ENCODE measurements around the gene FHL3. TPM values are rescaled to one million over a fixed set of nuclear protein-coding genes. Genes with fewer than 3 reads are reported as not detected.
A peak's percentile ranks its signal among the peaks of the same experiment; 100 is the strongest.

Gene FHL3
- total and polyA plus RNA-seq, 2 of the 8 experiments (the other 6 are each of a cell fraction or from before 2014, with no cell fraction given) = 14.3 to 35.6 TPM

DNA sequence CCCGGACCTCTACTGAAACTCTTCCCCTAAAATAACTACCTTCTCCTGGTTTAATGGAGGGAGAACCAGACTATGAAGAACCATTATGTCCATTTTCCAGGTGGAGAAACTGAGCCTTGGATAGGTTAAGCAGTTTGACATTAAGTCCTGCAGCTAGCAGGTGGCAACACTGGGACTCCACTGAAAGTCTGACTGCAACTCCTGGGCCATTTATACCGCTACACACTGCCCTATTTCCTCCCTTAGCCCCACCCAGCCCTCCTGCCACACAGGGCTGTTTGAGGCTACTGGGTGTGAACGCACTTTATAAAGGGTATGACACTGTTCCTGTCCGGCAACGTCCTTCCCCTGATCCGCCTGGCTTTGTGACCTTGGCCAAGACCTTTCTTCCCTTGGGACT, 58.0 kb downstream of the FHL3 start:
- H3K4me3 ChIP-seq (ENCODE audit: extremely low read depth in 1 of 4, insufficient read depth in 2 of 4, low read depth in 3 of 4, low read length in 4 of 4) = peak overlapping the region in 1 of 4 experiments; percentile 71; a peak in 1 of 8 replicates
- POLR2A ChIA-PET (ENCODE audit: partially characterized antibody) = interaction anchor here (0.8 to 2.8 kb wide), 8 partner anchors 9 to 139 kb away, joined by 3 to 12 read pairs (median 3); partner anchors contain the start of genes C1orf122, SF3A3 and YRDC

More for the DNA sequence above, 58.0 kb downstream of the FHL3 start:
- Histone ChIP-seq H4K5ac (ENCODE audit: insufficient read length, low read depth, low read length) (no peak overlapping the region), H3K27ac (ENCODE audit: low read depth, low read length) (no peak overlapping the region), H3K4ac (replicated peaks; ENCODE audit: insufficient read length, low read depth, low read length) (peak overlapping the region; percentile 4), H3K9me3 (ENCODE audit: insufficient read depth in 2 of 2, low read depth in 1 of 2, low read length in 1 of 2) (no peaks in the 10 kb centered on the region), H4K91ac (replicated peaks; ENCODE audit: insufficient read length, low read length) (peak overlapping the region; percentile 84), H2BK15ac (ENCODE audit: low read length) (peak overlapping the region; percentile 24; the same call in 1 of the 2 replicates), H3K4me1 (replicated peaks in 1 of 4; ENCODE audit: control insufficient read depth in 3 of 4, insufficient read depth in 4 of 4, low read length in 3 of 4) (peaks cover 0 to 4% (median 1%) of the 10 kb centered on the region in 4 experiments; a peak in 5 of 7 replicates), H4K8ac (ENCODE audit: extremely low read depth, insufficient read depth, low read length) (peak overlapping the region; percentile 73; the same call in 1 of the 2 replicates), H3K23ac (ENCODE audit: insufficient read length) (no peak overlapping the region), H3K56ac (replicated peaks; ENCODE audit: insufficient read length, low read depth, low read length) (no peak overlapping the region), H3K79me1 (ENCODE audit: low read depth, low read length) (no peaks in the 10 kb centered on the region), H3K27me3 (replicated peaks in 1 of 4; ENCODE audit: control insufficient read depth in 3 of 4, extremely low read depth in 1 of 4, insufficient read depth in 3 of 4, low read length in 3 of 4) (no peaks in the 10 kb centered on the region), H3K18ac (ENCODE audit: extremely low read depth, low read length) (no peak overlapping the region; the same call in 1 of the 2 replicates), H3K9ac (replicated peaks in 1 of 4; ENCODE audit: extremely low read depth in 1 of 4, low read depth in 3 of 4, low read length in 3 of 4) (no peak overlapping the region), H2BK120ac (replicated peaks; ENCODE audit: low read depth, low read length) (peak overlapping the region; percentile 24), H3K36me3 (ENCODE audit: control insufficient read depth in 2 of 4, insufficient read depth in 4 of 4, low read length in 3 of 4) (no peaks in the 10 kb centered on the region), H2AFZ (ENCODE audit: low read length) (peak overlapping the region; percentile 68), H2AK5ac (ENCODE audit: low read depth, low read length) (no peak overlapping the region), H3K4me2 (ENCODE audit: insufficient read depth in 1 of 2, low read depth in 2 of 2, low read length in 2 of 2) (peak overlapping the region; percentile 73 to 78; a peak in 1 of 4 replicates), H3K79me2 (ENCODE audit: control insufficient read depth in 1 of 2, insufficient read depth in 2 of 2, low read length in 2 of 2) (no peaks in the 10 kb centered on the region), H3K23me2 (ENCODE audit: low read depth, low read length) (peaks cover 3% of the 10 kb centered on the region; the same call in 1 of the 2 replicates), H2BK12ac (ENCODE audit: low read depth, low read length) (no peak overlapping the region; the same call in 1 of the 2 replicates), H3K14ac (ENCODE audit: insufficient read length) (no peak overlapping the region), H4K20me1 (replicated peaks in 1 of 2; ENCODE audit: control insufficient read depth in 1 of 2, insufficient read depth in 2 of 2, low read length in 2 of 2) (no peaks in the 10 kb centered on the region), H2BK20ac (ENCODE audit: low read length) (no peak overlapping the region), H2BK5ac (ENCODE audit: low read depth, low read length) (peak overlapping the region; percentile 98; the same call in 1 of the 2 replicates)
- FAIRE-seq (no peak), DNase-seq (ENCODE audit: low read depth in 1 of 2, low spot score in 2 of 2) (no peak)
- TF ChIP-seq SAP30 (IDR thresholded peaks at IDR 0.05; ENCODE audit: insufficient read depth, insufficient replicate concordance, low read length) (no peak), JUND (IDR thresholded peaks at IDR 0.05; ENCODE audit: low read length) (no peak), POLR2A (IDR thresholded peaks at IDR 0.05; ENCODE audit: control extremely low read depth in 1 of 2, low read depth in 2 of 2, low read length in 2 of 2) (no peak), POU5F1 (IDR thresholded peaks at IDR 0.05; ENCODE audit: low read depth, low read length) (no peak), MAX (IDR thresholded peaks at IDR 0.05) (no peak)
- TF ChIP-seq, protein P1, sequence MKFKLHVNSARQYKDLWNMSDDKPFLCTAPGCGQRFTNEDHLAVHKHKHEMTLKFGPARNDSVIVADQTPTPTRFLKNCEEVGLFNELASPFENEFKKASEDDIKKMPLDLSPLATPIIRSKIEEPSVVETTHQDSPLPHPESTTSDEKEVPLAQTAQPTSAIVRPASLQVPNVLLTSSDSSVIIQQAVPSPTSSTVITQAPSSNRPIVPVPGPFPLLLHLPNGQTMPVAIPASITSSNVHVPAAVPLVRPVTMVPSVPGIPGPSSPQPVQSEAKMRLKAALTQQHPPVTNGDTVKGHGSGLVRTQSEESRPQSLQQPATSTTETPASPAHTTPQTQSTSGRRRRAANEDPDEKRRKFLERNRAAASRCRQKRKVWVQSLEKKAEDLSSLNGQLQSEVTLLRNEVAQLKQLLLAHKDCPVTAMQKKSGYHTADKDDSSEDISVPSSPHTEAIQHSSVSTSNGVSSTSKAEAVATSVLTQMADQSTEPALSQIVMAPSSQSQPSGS (IDR thresholded peaks at IDR 0.05; ENCODE audit: low read length) = no peak
- 85% methylated on average over 6 of the region's 6 CpGs; no CpG with 5 or more reads in 1 of the 2 experiments for whole genome bisulfite sequencing, 2 experiments (ENCODE audit: extremely low coverage in 1 of 2, insufficient coverage in 1 of 2, insufficient read length in 1 of 2, insufficient replicate concordance in 2 of 2, low coverage in 1 of 2, low lambda C conversion rate in 2 of 2, missing lambda C conversion rate in 1 of 2)
- CTCF ChIA-PET (ENCODE audit: partially characterized antibody) = interaction anchor here (1.0 to 6.0 kb wide), 4 partner anchors 10 to 88 kb away, joined by 3 to 47 read pairs (median 7); partner anchors contain the start of genes MTF1 and SF3A3
